ENCODE measurements around the gene PAX2.

PAX2 gene

DNA sequence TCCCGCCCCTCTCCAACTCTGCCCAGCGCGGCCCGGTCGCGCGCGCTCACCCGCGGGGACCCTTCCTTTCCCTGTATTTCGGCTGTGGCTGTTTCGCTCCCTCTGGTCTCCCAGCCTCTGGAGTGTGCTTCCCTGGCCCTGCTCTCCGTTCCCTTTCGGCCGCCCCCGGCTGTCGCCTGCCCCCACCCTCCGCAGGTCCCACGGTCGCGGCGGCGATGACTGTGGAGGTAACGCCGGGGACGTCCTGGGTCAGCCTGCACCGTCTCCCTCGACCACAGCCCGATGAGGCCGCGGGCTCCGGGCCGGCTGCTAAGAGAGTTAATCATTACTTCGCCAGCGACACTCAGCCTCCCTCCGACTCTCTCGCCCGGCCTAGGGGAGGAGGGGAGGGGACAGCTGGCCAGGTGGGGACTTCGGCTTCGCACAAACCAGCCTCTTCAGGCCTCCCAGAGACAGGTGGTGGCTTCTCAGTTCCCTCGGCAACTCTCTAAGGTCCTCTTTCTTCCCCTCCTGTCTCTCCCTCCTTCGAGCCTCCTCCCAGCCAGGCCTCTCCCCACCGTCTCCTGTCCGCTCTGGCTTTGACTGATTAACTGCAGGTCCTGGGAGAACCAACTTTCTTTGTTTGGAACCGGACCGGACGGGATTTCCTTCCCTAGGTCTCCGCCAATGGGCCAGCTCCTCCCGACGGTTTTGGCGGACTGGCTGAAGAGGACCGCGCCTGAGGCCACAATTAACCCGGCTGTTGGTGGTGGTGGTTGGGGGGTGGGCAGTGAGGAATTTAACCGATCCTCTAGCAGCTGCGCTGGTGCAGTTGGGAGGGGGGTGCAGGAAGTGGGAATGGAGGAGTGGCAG is 5.6 kb upstream of the PAX2 start:
- DNase-seq (ENCODE audit: low read depth in 2 of 2), result no peak

- DNase-seq (ENCODE audit: low read depth in 2 of 2), result no peak
Measured at GRCh38 chr10:100740476-100741377, 4.7 kb upstream of the PAX2 start.

DNA sequence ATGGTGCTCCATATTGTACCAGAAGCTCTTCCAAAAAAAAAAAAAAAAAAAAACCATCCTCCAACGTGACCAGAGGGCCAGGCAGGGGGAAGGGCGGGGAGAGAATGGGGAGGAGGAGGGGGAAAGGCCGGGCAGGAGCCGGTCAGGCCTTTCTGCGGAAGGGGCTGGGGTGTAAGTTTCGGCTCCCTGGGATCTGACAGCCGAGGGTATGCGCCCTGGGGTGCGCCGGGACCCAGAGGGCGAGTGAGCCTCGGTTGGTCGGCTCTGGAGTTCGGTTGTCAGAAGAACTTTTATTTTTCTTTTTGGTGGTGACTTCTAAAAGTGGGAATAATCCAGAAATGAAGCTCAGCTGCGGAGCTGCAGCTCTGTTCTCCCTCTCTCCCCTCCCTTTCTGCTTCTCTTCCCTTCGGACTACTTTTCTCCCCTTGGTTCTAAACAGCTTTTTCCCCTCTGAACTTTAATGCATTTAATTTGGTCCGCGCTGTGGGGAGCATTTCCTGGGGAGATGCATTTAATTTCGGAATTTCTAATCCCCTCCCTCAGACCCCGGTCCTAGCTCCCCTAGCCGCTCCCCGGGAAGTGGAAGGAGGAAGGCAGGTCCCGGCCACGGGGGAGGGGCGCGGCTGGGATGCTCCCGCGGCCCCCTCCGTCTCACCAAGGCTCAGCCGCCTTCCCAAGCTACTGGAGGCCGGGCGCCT is 3.9 kb upstream of the PAX2 start:
- no peak for DNase-seq (ENCODE audit: low read depth in 2 of 2)

DNA sequence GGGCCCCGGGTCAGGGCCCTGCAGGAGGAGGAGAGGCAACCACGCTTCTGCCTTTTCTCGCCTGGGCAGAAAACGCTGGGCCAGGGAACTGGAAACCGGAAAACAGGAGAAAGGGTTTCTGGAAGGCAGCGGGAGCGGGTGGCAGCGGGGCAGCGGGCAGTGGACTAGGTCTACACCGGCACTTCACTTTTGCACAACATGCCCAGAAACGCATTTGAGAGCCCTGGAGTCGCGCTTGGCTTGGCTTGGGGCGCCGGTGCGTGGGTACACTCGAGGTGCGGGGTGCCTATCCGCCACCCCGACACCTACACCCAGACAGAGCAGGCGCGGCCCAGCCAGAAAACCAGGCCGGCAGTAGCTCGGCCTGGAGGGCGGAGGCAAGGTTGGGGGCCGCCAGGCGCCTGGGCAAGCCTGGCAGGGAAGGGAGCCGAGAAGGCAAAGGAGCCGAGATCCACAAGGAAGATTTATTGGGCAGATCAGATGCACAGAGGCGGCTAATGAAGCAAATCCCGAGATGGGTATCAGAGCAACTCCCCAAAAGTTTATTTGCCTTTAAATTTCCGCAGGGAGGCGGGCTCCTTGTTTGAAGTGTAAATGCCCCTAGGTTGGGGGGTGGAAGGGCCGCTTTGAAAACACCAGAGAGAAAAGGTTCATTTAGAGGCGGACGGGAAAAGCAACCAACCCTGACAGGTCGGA is 3.2 kb upstream of the PAX2 start:
- no peak for DNase-seq (ENCODE audit: low read depth in 2 of 2)

- DNase-seq (ENCODE audit: low read depth in 2 of 2), result no peak
Measured at GRCh38 chr10:100742936-100743335, 2.4 kb upstream of the PAX2 start.

DNA sequence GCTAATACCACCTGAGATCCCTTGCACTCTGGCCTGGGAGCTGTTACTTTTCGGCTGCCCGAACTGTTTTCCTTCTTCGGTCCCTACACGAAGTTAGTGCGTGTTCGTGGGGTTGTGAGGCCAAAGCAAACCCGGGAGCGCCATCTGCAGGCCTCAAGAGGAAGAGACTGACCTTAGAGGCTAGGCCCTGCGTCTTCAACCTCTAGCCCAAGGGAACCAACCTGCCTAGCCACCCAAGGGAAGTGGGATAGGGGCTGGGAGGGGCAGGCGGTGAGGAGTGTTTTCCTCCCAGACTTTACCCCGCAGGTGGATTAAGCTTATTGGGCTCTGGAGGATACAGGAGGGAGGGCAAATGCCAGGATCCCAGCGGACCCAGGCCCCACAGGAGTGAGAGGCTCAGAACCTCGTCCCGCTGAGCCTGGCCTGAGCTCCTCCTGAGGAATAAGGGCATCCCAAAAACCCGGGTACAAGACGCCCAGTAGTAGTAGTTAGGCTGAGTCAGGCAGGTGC is 1.7 kb upstream of the PAX2 start:
- peak; percentile 20 to 30 for DNase-seq (ENCODE audit: low read depth in 2 of 2)

- DNase-seq (ENCODE audit: low read depth in 2 of 2), result no peak
Measured at GRCh38 chr10:100744136-100744986, 1.0 kb upstream of the PAX2 start.

GRCh38 chr10:100745882-100746783 is 751 bp downstream of the PAX2 start:
- no peak for DNase-seq (ENCODE audit: low read depth in 2 of 2)

DNA sequence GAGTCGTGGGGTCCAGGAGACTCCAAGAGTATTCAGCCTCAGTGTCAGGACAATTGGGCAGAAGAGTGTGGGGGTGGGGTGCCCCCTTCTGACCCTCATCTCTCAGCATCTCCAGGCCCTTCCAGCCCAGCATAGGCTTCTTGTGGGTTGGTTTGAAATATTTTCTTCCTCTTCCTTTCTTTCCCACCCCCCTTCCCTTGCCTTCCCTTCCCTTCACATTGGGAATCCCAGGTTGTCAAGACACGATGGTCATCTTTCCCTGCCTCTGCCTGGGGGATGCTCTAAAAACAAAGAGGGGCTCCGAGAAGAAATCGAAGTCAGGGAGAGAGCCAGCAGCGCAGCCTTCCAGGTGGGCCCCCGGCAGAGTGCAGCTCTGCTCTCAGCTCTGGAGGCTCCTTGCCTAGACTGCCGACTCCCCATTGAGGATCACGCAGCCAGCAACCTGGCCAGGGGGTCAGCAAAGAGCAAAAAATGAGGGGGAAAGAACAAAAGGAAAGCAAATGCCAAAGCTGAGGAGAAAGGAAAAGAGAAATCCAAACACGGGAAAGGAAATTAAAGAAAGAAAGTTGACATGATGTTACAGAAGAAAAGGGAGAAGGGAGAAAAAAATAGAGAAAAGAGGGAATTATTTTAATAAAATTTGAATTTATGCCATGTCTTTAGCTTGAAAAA is 1.5 kb downstream of the PAX2 start:
- DNase-seq (ENCODE audit: low read depth in 2 of 2), result no peak

DNA sequence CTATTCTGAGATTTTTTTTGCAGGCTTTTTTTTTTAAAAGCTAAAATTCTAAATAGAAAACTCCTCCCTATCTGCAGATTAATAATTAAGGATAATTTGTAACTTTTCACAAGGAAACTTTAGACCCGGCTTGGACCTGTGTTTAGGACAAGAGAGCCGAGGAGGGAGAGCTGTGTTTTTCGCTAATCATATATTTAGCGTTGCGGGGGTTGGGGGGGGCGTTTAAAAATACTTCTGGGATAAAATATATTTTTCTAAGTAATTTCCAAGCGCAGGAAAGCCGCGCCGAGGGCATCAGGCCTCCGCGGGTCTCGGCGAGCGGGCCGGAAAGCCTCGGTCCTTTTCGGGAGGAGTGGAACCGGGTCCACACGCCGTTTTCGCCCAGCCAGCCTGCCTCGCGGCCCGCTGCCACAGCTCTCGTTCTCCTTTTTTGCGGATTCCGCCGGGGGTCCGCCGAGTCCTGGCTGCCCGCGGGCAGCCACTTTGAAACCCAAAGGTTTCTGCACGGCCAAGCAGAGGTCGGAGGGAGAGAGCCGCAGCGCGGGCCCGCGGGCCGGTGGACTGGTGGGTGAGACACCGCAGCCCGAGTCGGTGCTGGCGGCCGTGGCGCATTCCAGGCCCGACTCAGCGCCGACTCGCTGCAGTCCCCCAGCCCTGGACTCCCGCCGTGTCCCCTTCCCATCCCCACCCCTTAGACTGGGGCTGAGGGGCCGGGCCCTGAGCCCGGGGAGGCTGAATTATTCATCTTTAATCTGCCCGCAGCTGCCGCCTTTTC is 2.3 kb downstream of the PAX2 start:
- no peak for DNase-seq (ENCODE audit: low read depth in 2 of 2)

GRCh38 chr10:100748231-100749058 is 3.1 kb downstream of the PAX2 start:
- no peak for DNase-seq (ENCODE audit: low read depth in 2 of 2)

DNA sequence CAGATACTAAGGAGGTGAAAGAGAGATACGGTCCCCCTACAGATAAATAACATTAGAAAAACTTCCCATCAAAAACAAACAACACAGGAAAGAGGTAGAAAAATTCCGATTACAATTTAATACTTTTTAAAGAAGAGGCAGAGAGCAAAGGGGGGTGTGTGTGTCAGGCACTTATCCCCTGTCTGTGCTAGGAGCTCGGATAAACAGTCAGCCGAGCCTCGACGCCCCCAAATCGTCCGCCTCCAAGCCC is 3.6 kb downstream of the PAX2 start:
- DNase-seq (ENCODE audit: low read depth in 2 of 2), result no peak

- DNase-seq (ENCODE audit: low read depth in 2 of 2), result no peak
Measured at GRCh38 chr10:100749309-100750217, 4.2 kb downstream of the PAX2 start.

- DNase-seq (ENCODE audit: low read depth in 2 of 2), result no peak
Measured at GRCh38 chr10:100750291-100751210, 5.2 kb downstream of the PAX2 start.

DNA sequence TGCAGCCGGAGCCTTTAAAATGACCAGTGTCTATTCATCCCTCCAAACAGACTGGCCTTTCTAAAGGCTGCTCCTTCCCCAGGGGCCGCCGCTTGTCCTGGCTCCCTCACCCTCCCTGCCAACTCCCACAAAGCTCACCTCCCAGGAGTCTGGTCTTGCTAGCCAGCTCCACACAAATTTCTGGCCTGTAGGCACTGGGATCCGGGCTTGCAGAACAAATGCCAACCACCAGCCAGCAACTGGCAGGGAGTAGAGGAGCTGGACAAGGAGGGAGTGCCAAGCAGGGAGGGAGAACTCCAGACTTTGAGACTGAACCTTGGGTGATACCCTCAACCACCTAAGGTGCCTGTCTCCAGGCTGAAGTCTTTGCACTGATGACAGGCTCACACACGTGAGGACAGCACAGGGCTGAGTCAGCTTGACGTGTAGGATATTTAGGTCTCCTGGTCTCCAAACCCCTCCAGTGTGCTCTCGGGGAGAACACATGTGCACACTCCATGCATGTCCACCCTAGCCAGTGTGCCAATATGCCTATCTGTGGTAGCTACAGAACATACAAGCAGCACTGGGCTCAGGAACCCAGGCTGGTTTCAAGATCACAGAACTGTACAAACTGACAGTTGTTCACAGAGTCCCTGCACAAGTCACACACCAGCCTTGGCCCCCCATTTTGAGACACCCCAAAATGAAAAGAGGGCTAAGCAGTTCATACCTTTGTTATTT is 6.0 kb downstream of the PAX2 start:
- DNase-seq (ENCODE audit: low read depth in 2 of 2), result no peak
